SK-N-SH (cell line): Measurements from ENCODE around the gene EVL. TPM values are rescaled to one million over a fixed set of nuclear protein-coding genes. Genes with fewer than 3 reads are reported as not detected.
A peak's percentile ranks its signal among the peaks of the same experiment; 100 is the strongest.

Experiments
- CTCF ChIA-PET: fragments of 300-600, 350-600 bp; formaldehyde crosslinking; extraction: SDS; loops from one replicate; lab custom pipeline; 2021; lab: Yijun Ruan, JAX
- POLR2A ChIA-PET: fragments of 350-600 bp; sonication (Branson Sonifier 250); formaldehyde crosslinking; extraction: SDS; loops from one replicate; lab custom pipeline; 2020; ENCODE audit warnings: antibody characterized with exemption, inconsistent platforms; lab: Yijun Ruan, JAX
- DNase-seq: peaks from one replicate; pipeline ENCODE4 v3.0.0; 2012
- H2AFZ ChIP-seq: fragments of 200-600 bp; sonication (generic); 2 replicates; pipeline ENCODE4 v1.8.1; 2016; ENCODE audit warnings: antibody characterized with exemption, mild to moderate bottlenecking, low read depth
- H3F3A ChIP-seq: fragments of 200-600 bp; sonication (generic); replicated peaks from 2 replicates; pipeline ENCODE3; 2016; ENCODE audit warnings: antibody characterized with exemption, mild to moderate bottlenecking; ENCODE audit not compliant: insufficient read depth
- H3K27ac ChIP-seq, 2 experiments: fragments of 200-500 bp in 1 of 2; fragments of 200-600 bp in 1 of 2; sonication (Bioruptor generic) in 1 of 2; sonication (generic), shearing (Covaris generic) in 1 of 2; 2 replicates each; pipeline versions ENCODE4 v1.5.1 to v1.6.1; 2014 to 2016; ENCODE audit warnings: low read depth in 2 of 2, inconsistent platforms in 1 of 2, low read length in 1 of 2, mild to moderate bottlenecking in 1 of 2, mixed read lengths in 1 of 2
- H3K27me3 ChIP-seq: fragments of 200-600 bp; sonication (generic), shearing (Covaris generic); 2 replicates; pipeline ENCODE4 v1.6.1; 2016; ENCODE audit warnings: mixed run types; ENCODE audit not compliant: insufficient read depth
- H3K36me3 ChIP-seq, 2 experiments: fragments of 200-500 bp in 1 of 2; fragments of 200-600 bp in 1 of 2; sonication (Bioruptor generic) in 1 of 2; sonication (generic) in 1 of 2; replicated peaks in 1 of 2; 2 replicates each; pipeline versions ENCODE3 to v1.5.1; 2014 to 2016; ENCODE audit warnings: low read length in 1 of 2, mild to moderate bottlenecking in 1 of 2; ENCODE audit not compliant: insufficient read depth in 2 of 2, control insufficient read depth in 1 of 2
- H3K4me1 ChIP-seq, 2 experiments: fragments of 200-500 bp in 1 of 2; fragments of 200-600 bp in 1 of 2; sonication (Bioruptor generic) in 1 of 2; sonication (generic), shearing (Covaris generic) in 1 of 2; 2 replicates each; pipeline versions ENCODE4 v1.5.1 to v1.6.1; 2014 to 2016; ENCODE audit warnings: low read depth in 1 of 2, low read length in 1 of 2, mixed run types in 1 of 2; ENCODE audit not compliant: insufficient read depth in 2 of 2, control insufficient read depth in 1 of 2
- H3K4me2 ChIP-seq: fragments of 200-600 bp; sonication (generic), shearing (Covaris generic); 2 replicates; pipeline ENCODE4 v1.6.1; 2017; ENCODE audit warnings: mixed run types
- H3K4me3 ChIP-seq, 2 experiments: fragments of 200-500 bp in 1 of 2; fragments of 200-600 bp in 1 of 2; sonication (Bioruptor generic) in 1 of 2; sonication (generic), shearing (Covaris generic) in 1 of 2; 2 replicates each; pipeline versions ENCODE4 v1.5.1 to v1.8.1; 2014 to 2016; ENCODE audit warnings: low read depth in 2 of 2, inconsistent platforms in 1 of 2, low read length in 1 of 2, mild to moderate bottlenecking in 1 of 2, mixed read lengths in 1 of 2, moderate library complexity in 1 of 2
- H3K79me2 ChIP-seq: fragments of 200-600 bp; sonication (generic); 2 replicates; pipeline ENCODE4 v1.8.1; 2017; ENCODE audit warnings: mild to moderate bottlenecking; ENCODE audit not compliant: insufficient read depth
- H3K9ac ChIP-seq: fragments of 200-600 bp; sonication (generic); 2 replicates; pipeline ENCODE4 v1.6.1; 2017; ENCODE audit warnings: mixed run types
- H3K9me2 ChIP-seq: fragments of 200-600 bp; sonication (generic); 2 replicates; pipeline ENCODE4 v1.6.1; 2017; ENCODE audit warnings: mixed run types
- H3K9me3 ChIP-seq: fragments of 200-600 bp; sonication (generic); 2 replicates; pipeline ENCODE4 v1.6.1; 2017; ENCODE audit warnings: mixed run types, mild to moderate bottlenecking, moderate library complexity
- H4K20me1 ChIP-seq: fragments of 200-600 bp; sonication (generic); 2 replicates; pipeline ENCODE4 v1.6.1; 2017; ENCODE audit warnings: mild to moderate bottlenecking, mixed run types; ENCODE audit not compliant: insufficient read depth
- ELF1 ChIP-seq: IDR thresholded peaks from 2 replicates; pipeline ENCODE4 v1.4.0; 2012
- EP300 ChIP-seq, 2 experiments: IDR thresholded peaks; 2 replicates each; pipeline versions ENCODE4 v1.4.0 to v1.6.1; 2012; ENCODE audit warnings: borderline replicate concordance in 1 of 2, low read depth in 1 of 2, low read length in 1 of 2
- EZH2phosphoT487 ChIP-seq: fragments of 200-600 bp; sonication (generic); IDR thresholded peaks from 2 replicates; pipeline ENCODE4 v1.6.1; 2017; ENCODE audit warnings: low read depth, mixed run types, mild to moderate bottlenecking, antibody characterized with exemption, moderate library complexity, borderline replicate concordance
- FOSL2 ChIP-seq: IDR thresholded peaks from 2 replicates; pipeline ENCODE4 v1.4.0; 2012; ENCODE audit warnings: low read depth, mild to moderate bottlenecking, moderate library complexity, borderline replicate concordance
- FOXJ3 ChIP-seq: sonication (generic); formaldehyde crosslinking; IDR thresholded peaks from 2 replicates; pipeline ENCODE4 v1.5.1; 2020; ENCODE audit warnings: mild to moderate bottlenecking, missing genetic modification reagents
- FOXM1 ChIP-seq: IDR thresholded peaks from 2 replicates; pipeline ENCODE4 v1.4.0; 2012; ENCODE audit warnings: low read depth, mild to moderate bottlenecking
- JUND ChIP-seq: IDR thresholded peaks from 2 replicates; pipeline ENCODE4 v1.4.0; 2012
- MAX ChIP-seq: IDR thresholded peaks from 2 replicates; pipeline ENCODE4 v1.4.0; 2012; ENCODE audit warnings: low read depth
- MEF2A ChIP-seq: IDR thresholded peaks from 2 replicates; pipeline ENCODE4 v1.4.0; 2012; ENCODE audit warnings: low read depth, borderline replicate concordance
- MXI1 ChIP-seq: IDR thresholded peaks from 2 replicates; pipeline ENCODE4 v1.6.1; 2012; ENCODE audit warnings: mild to moderate bottlenecking, low read depth, low read length, improper control_type of control experiment
- NFIC ChIP-seq: IDR thresholded peaks from 2 replicates; pipeline ENCODE4 v1.4.0; 2012; ENCODE audit warnings: borderline replicate concordance
- NRF1 ChIP-seq: IDR thresholded peaks from 2 replicates; pipeline ENCODE4 v1.6.1; 2012; ENCODE audit warnings: low read depth, mild to moderate bottlenecking, low read length
- POLR2AphosphoS5 ChIP-seq: IDR thresholded peaks from 2 replicates; pipeline ENCODE4 v1.6.1; 2012; ENCODE audit warnings: low read depth, low read length
- RCOR1 ChIP-seq: fragments of 150-350 bp; IDR thresholded peaks from 2 replicates; pipeline ENCODE4 v1.6.1; 2017; ENCODE audit warnings: antibody characterized with exemption, low read length
- RFX5 ChIP-seq: IDR thresholded peaks from 2 replicates; pipeline ENCODE4 v1.6.1; 2012; ENCODE audit warnings: mild to moderate bottlenecking, improper control_type of control experiment, low read length
- RXRA ChIP-seq: IDR thresholded peaks from 2 replicates; pipeline ENCODE4 v1.4.0; 2012; ENCODE audit warnings: low read depth, mild to moderate bottlenecking, borderline replicate concordance
- SIN3A ChIP-seq: IDR thresholded peaks from 2 replicates; pipeline ENCODE4 v1.6.1; 2012; ENCODE audit warnings: low read depth, mild to moderate bottlenecking, low read length, moderate library complexity, borderline replicate concordance
- SMC3 ChIP-seq: IDR thresholded peaks from 2 replicates; pipeline ENCODE4 v1.6.1; 2012; ENCODE audit warnings: low read depth, low read length, improper control_type of control experiment
- TAF1 ChIP-seq: IDR thresholded peaks from 2 replicates; pipeline ENCODE4 v1.6.1; 2012; ENCODE audit warnings: low read depth, mild to moderate bottlenecking, low read length, moderate library complexity, borderline replicate concordance
- TCF12 ChIP-seq: IDR thresholded peaks from 2 replicates; pipeline ENCODE4 v1.4.0; 2012
- YY1 ChIP-seq: IDR thresholded peaks from 2 replicates; pipeline ENCODE4 v1.4.0; 2012; ENCODE audit warnings: low read depth, mild to moderate bottlenecking
- ZBTB33 ChIP-seq: IDR thresholded peaks from 2 replicates; pipeline ENCODE4 v1.4.0; 2012; ENCODE audit warnings: low read depth, borderline replicate concordance
- WGBS: methylation state at CpG from one replicate; pipeline ENCODE4 v1.1.6; 2017; ENCODE audit warnings: low lambda C conversion rate; 5-methylcytosine and 5-hydroxymethylcytosine counted together
- polyA plus RNA-seq, 3 experiments: library from polyadenylated mRNA; depleted of rRNA; stranded (reverse); fragments of >200 nt; gene quantifications; 2 replicates each; pipeline ENCODE4 v1.2.3, GENCODE V29; 2012
- TF ChIP-seq, protein P1 (sequence below): fragments of 200-600 bp; sonication (generic); IDR thresholded peaks from 2 replicates; pipeline ENCODE4 v1.6.1; 2017; ENCODE audit warnings: antibody characterized with exemption, mild to moderate bottlenecking, moderate library complexity
- TF ChIP-seq, protein P2 (sequence below): IDR thresholded peaks from 2 replicates; pipeline ENCODE4 v1.6.1; 2012; ENCODE audit warnings: mild to moderate bottlenecking, low read depth, low read length, moderate library complexity
- TF ChIP-seq, protein P3 (sequence below): fragments of 150-350 bp; IDR thresholded peaks from 2 replicates; pipeline ENCODE4 v1.6.1; 2016; ENCODE audit warnings: mild to moderate bottlenecking, low read depth, low read length

Gene EVL
- polyA plus RNA-seq, 1 of the 3 experiments (the other 2 are of a cell fraction), result 36.5 TPM

DNA sequence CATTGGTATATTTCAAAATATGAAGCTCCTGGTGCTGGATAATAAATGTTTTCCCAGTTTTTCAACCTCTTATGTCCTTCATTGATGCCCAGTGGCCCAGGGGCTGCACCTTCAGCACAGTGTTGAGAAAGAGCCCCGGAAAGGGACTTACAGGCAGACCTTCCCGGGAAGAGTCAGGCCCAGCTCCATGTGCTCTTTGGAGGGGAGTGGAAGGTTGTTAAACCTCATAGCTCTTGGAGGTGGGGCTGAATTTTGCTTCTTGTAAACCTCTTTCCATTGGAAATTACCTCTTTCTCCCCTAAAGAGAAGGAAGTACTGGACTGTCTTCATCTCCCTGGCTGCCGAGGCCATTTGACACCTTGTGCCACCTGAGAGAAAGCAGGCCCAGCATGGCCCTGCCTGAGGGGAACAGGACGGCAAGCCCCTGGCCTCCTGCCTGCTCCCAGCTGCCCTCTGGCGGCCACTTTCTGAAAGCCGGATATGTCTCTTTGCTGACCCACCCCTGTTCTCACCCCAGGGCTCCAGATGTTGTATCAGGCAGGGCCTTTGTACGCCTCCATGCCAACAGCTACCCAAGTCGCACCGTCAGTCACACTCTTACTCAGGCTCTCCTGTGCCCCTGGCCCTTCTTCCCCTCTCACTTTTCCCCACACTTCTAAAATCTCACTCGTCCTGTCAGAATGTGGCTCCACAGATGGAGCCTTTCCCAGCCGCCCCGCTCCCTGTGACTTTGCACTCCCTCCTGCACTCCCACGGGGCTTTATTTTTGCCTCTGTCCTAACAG lies 43.0 kb downstream of the EVL start:
- Histone ChIP-seq H3F3A (peaks cover 16% of the 10 kb centered on the region), H3K9ac (no peak overlapping the region), H3K27ac (peak overlapping the region in 1 of 2 experiments; percentile 43; a peak in 1 of 4 replicates), H3K27me3 (no peaks in the 10 kb centered on the region), H3K4me1 (peaks cover 15 to 22% of the 10 kb centered on the region in 2 experiments; a peak in 3 of 4 replicates), H2AFZ (no peak overlapping the region), H3K36me3 (no peaks in the 10 kb centered on the region), H3K79me2 (no peaks in the 10 kb centered on the region), H3K9me2 (no peaks in the 10 kb centered on the region), H3K4me3 (no peak overlapping the region), H4K20me1 (0 out of 2 replicates have a peak, but pooled peaks cover 3% of the 10 kb centered on the region), H3K4me2 (no peak overlapping the region), H3K9me3 (no peaks in the 10 kb centered on the region)
- WGBS, result 46% methylated on average over 11 of the region's 13 CpGs
- POLR2A ChIA-PET, result no interaction called here
- CTCF ChIA-PET, result interaction anchor here (0.6 to 5.1 kb wide), 55 partner anchors 9 to 175 kb away, joined by 3 to 70 read pairs (median 5); partner anchors contain the start of gene DEGS2
- DNase-seq, result peak; percentile 92
- TF ChIP-seq, protein P1, sequence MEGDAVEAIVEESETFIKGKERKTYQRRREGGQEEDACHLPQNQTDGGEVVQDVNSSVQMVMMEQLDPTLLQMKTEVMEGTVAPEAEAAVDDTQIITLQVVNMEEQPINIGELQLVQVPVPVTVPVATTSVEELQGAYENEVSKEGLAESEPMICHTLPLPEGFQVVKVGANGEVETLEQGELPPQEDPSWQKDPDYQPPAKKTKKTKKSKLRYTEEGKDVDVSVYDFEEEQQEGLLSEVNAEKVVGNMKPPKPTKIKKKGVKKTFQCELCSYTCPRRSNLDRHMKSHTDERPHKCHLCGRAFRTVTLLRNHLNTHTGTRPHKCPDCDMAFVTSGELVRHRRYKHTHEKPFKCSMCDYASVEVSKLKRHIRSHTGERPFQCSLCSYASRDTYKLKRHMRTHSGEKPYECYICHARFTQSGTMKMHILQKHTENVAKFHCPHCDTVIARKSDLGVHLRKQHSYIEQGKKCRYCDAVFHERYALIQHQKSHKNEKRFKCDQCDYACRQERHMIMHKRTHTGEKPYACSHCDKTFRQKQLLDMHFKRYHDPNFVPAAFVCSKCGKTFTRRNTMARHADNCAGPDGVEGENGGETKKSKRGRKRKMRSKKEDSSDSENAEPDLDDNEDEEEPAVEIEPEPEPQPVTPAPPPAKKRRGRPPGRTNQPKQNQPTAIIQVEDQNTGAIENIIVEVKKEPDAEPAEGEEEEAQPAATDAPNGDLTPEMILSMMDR, result peak; percentile 84
- TF ChIP-seq, protein P2, sequence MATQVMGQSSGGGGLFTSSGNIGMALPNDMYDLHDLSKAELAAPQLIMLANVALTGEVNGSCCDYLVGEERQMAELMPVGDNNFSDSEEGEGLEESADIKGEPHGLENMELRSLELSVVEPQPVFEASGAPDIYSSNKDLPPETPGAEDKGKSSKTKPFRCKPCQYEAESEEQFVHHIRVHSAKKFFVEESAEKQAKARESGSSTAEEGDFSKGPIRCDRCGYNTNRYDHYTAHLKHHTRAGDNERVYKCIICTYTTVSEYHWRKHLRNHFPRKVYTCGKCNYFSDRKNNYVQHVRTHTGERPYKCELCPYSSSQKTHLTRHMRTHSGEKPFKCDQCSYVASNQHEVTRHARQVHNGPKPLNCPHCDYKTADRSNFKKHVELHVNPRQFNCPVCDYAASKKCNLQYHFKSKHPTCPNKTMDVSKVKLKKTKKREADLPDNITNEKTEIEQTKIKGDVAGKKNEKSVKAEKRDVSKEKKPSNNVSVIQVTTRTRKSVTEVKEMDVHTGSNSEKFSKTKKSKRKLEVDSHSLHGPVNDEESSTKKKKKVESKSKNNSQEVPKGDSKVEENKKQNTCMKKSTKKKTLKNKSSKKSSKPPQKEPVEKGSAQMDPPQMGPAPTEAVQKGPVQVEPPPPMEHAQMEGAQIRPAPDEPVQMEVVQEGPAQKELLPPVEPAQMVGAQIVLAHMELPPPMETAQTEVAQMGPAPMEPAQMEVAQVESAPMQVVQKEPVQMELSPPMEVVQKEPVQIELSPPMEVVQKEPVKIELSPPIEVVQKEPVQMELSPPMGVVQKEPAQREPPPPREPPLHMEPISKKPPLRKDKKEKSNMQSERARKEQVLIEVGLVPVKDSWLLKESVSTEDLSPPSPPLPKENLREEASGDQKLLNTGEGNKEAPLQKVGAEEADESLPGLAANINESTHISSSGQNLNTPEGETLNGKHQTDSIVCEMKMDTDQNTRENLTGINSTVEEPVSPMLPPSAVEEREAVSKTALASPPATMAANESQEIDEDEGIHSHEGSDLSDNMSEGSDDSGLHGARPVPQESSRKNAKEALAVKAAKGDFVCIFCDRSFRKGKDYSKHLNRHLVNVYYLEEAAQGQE, result no peak
- TF ChIP-seq NFIC (no peak), MAX (0 out of 2 replicates have a peak, but pooled peaks have one; percentile 44), SMC3 (peak; percentile 97), ELF1 (no peak), TCF12 (peak; percentile 7; the same call in 1 of the 2 replicates), EP300 (IDR thresholded peaks at IDR 0.05; ENCODE audit: borderline replicate concordance in 1 of 2, low read depth in 1 of 2, low read length in 1 of 2) (peak in 1 of 2 experiments; percentile 62; a peak in 1 of 4 replicates), FOXJ3 (no peak), RCOR1 (peak; percentile 60), JUND (no peak), MXI1 (no peak), MEF2A (no peak), YY1 (no peak), EZH2phosphoT487 (no peak), SIN3A (no peak), POLR2AphosphoS5 (no peak), RFX5 (no peak), TAF1 (no peak), FOXM1 (no peak), RXRA (no peak), NRF1 (no peak), FOSL2 (no peak), ZBTB33 (no peak)
- TF ChIP-seq, protein P3, sequence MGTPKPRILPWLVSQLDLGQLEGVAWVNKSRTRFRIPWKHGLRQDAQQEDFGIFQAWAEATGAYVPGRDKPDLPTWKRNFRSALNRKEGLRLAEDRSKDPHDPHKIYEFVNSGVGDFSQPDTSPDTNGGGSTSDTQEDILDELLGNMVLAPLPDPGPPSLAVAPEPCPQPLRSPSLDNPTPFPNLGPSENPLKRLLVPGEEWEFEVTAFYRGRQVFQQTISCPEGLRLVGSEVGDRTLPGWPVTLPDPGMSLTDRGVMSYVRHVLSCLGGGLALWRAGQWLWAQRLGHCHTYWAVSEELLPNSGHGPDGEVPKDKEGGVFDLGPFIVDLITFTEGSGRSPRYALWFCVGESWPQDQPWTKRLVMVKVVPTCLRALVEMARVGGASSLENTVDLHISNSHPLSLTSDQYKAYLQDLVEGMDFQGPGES, result no peak
